Erythroblast (primary cell): Measurements from ENCODE around the gene DBN1.

Source experiments
- GATA1 ChIP-seq: IDR thresholded peaks from 2 replicates; pipeline ENCODE4 v1.6.1; 2011; ENCODE audit warnings: low read depth, mild to moderate bottlenecking, control low read depth, low read length, moderate library complexity
- POLR2A ChIP-seq: IDR thresholded peaks from 2 replicates; pipeline ENCODE4 v1.6.1; 2011; ENCODE audit warnings: mild to moderate bottlenecking, low read length

- no peak for TF ChIP-seq POLR2A
- TF ChIP-seq GATA1: no peak
These were observed 2.4 kb upstream of the DBN1 start for GRCh38 chr5:177475563-177476427.
